HEK293T (cell line): Measurements from ENCODE around the gene KRTAP16-1.

Experiments used
- CTCF ChIA-PET: fragments of 350-600 bp; formaldehyde crosslinking; extraction: SDS; loops from one replicate; lab custom pipeline; 2021; ENCODE audit warnings: antibody characterized with exemption, inconsistent platforms; lab: Yijun Ruan, JAX
- POLR2A ChIA-PET: fragments of 350-600 bp; formaldehyde crosslinking; extraction: SDS; loops from one replicate; lab custom pipeline; 2020; ENCODE audit warnings: antibody characterized with exemption, inconsistent platforms; lab: Yijun Ruan, JAX
- DNase-seq: peaks from one replicate; pipeline ENCODE4 v3.0.0; 2012; ENCODE audit warnings: mixed read lengths; ENCODE audit errors: extremely low spot score
- ARNT ChIP-seq: fragments of 450-650 bp; IDR thresholded peaks from 2 replicates; pipeline ENCODE4 v1.6.1; 2017; ENCODE audit warnings: mild to moderate bottlenecking
- BHLHE40 ChIP-seq: fragments of 450-650 bp; IDR thresholded peaks from 2 replicates; pipeline ENCODE4 v1.6.1; 2016; ENCODE audit warnings: mild to moderate bottlenecking, moderate library complexity, borderline replicate concordance
- CTBP1 ChIP-seq: fragments of 450-650 bp; IDR thresholded peaks from 2 replicates; pipeline ENCODE4 v1.6.1; 2016; ENCODE audit warnings: borderline replicate concordance
- ELF4 ChIP-seq: fragments of 450-650 bp; IDR thresholded peaks from 2 replicates; pipeline ENCODE4 v1.6.1; 2017; ENCODE audit warnings: antibody characterized with exemption
- FOXA1 ChIP-seq: fragments of 450-650 bp; IDR thresholded peaks from 2 replicates; pipeline ENCODE4 v1.6.1; 2016; ENCODE audit warnings: mild to moderate bottlenecking
- FOXK2 ChIP-seq: fragments of 450-650 bp; IDR thresholded peaks from 2 replicates; pipeline ENCODE4 v1.6.1; 2016; ENCODE audit warnings: mild to moderate bottlenecking
- FOXM1 ChIP-seq: fragments of 450-650 bp; IDR thresholded peaks from 2 replicates; pipeline ENCODE4 v1.6.1; 2017; ENCODE audit warnings: mild to moderate bottlenecking, borderline replicate concordance
- HDGF ChIP-seq: fragments of 450-650 bp; IDR thresholded peaks from 2 replicates; pipeline ENCODE4 v1.6.1; 2017; ENCODE audit warnings: antibody characterized with exemption, borderline replicate concordance
- L3MBTL2 ChIP-seq: fragments of 450-650 bp; conservative IDR thresholded peaks from 2 replicates; pipeline ENCODE4 v1.6.1; 2016; ENCODE audit warnings: mild to moderate bottlenecking
- LEF1 ChIP-seq: fragments of 450-650 bp; IDR thresholded peaks from 2 replicates; pipeline ENCODE4 v1.6.1; 2017; ENCODE audit warnings: mild to moderate bottlenecking, borderline replicate concordance
- NFRKB ChIP-seq: fragments of 450-650 bp; IDR thresholded peaks from 2 replicates; pipeline ENCODE4 v1.6.1; 2016; ENCODE audit warnings: mild to moderate bottlenecking, moderate library complexity
- SP1 ChIP-seq: fragments of 450-650 bp; IDR thresholded peaks from 2 replicates; pipeline ENCODE4 v1.6.1; 2017
- SUZ12 ChIP-seq: fragments of 450-650 bp; IDR thresholded peaks from 2 replicates; pipeline ENCODE4 v1.6.1; 2016; ENCODE audit warnings: mild to moderate bottlenecking
- TARDBP ChIP-seq: fragments of 450-650 bp; IDR thresholded peaks from 2 replicates; pipeline ENCODE4 v1.6.1; 2016
- ZNF384 ChIP-seq: fragments of 450-650 bp; IDR thresholded peaks from 2 replicates; pipeline ENCODE4 v1.6.1; 2016
- TF ChIP-seq, protein P1 (sequence below): fragments of 450-650 bp; IDR thresholded peaks from 2 replicates; pipeline ENCODE4 v1.6.1; 2016

Gene KRTAP16-1

GRCh38 chr17:41332239-41332638 is 23.1 kb upstream of the KRTAP16-1 start:
- POLR2A ChIA-PET: no interaction called here
- no peak for DNase-seq
- TF ChIP-seq NFRKB (no peak), BHLHE40 (no peak), FOXA1 (no peak), FOXM1 (no peak), FOXK2 (no peak), LEF1 (no peak), HDGF (no peak), SUZ12 (no peak), L3MBTL2 (no peak), CTBP1 (no peak), ELF4 (no peak), SP1 (no peak), ARNT (no peak), TARDBP (no peak), ZNF384 (no peak)
- TF ChIP-seq, protein P1, sequence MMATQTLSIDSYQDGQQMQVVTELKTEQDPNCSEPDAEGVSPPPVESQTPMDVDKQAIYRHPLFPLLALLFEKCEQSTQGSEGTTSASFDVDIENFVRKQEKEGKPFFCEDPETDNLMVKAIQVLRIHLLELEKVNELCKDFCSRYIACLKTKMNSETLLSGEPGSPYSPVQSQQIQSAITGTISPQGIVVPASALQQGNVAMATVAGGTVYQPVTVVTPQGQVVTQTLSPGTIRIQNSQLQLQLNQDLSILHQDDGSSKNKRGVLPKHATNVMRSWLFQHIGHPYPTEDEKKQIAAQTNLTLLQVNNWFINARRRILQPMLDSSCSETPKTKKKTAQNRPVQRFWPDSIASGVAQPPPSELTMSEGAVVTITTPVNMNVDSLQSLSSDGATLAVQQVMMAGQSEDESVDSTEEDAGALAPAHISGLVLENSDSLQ: no peak
- CTCF ChIA-PET: interaction anchor here (1.0 to 1.3 kb wide), 2 partner anchors 10 to 85 kb away, joined by 3 to 5 read pairs; no protein-coding TSS in a partner anchor

DNA sequence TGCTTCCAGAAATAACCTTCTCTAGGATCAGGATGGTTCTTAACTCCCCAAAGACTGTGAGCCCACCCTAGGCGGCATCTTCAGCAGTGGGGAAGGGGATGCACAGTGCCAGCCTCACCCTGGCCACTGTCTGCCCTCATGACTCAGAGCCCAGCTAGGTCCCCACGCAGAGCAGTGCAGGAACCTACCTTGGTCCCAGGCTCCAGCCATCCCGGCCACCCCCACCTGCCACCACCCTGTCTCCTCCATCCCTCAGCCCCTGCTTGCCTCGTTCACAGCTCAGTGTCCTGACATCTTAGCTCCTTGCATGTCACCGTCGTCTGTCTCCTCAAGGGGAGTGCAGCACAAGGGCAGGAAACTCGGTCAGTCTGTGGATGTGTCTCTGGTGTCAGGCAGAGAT is 22.5 kb upstream of the KRTAP16-1 start:
- no peak for DNase-seq
- TF ChIP-seq FOXA1 (no peak), SP1 (no peak), SUZ12 (no peak), ZNF384 (no peak), TARDBP (no peak), NFRKB (no peak), HDGF (no peak), LEF1 (no peak)
- POLR2A ChIA-PET: no interaction called here
- CTCF ChIA-PET: interaction anchor here (1.0 to 1.8 kb wide), 3 partner anchors 9 to 86 kb away, joined by 3 to 7 read pairs (median 5); no protein-coding TSS in a partner anchor

DNA sequence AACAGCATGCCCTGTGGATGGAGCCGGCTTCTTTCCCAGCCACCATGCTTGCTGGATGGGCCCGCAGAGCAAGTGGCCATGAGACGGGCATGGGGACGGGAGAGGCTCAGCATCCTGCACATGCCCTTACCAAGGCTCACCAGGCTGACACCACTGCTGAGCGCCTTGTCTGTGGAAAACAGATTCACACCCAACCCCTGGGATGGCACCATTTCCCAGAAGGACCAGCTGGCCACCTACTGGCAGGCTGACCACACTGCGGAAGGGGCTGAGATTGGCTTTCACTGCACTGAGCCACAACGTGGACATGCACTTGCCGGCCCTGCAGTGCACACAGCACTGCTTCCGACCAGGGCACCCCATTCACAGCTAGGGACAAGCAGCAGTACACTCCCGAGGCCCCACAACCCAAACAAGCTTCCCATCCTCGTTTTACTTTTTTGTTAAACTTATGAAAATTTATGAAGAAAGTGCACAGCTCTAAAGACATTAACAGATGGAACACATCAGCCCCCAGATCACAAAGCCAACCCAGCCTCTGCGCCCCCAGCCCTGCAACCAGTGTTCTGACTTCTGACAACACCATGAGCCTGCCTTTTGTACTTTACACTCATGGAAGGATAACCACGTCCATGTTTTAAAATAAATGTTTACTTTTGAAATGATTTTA is 20.3 kb upstream of the KRTAP16-1 start:
- TF ChIP-seq FOXM1 (no peak), SUZ12 (no peak), ELF4 (no peak), ZNF384 (no peak), L3MBTL2 (no peak), CTBP1 (no peak), SP1 (no peak), ARNT (no peak), NFRKB (no peak), HDGF (no peak), FOXA1 (no peak)
- TF ChIP-seq, protein P1: no peak
- POLR2A ChIA-PET: interaction anchor here (1.4 kb wide), 1 partner anchor 511 kb away, joined by 3 read pairs; no protein-coding TSS in a partner anchor
- peak; percentile 31 for DNase-seq
- CTCF ChIA-PET: interaction anchor here (0.6 kb wide), 1 partner anchor 8 kb away, joined by 5 read pairs; no protein-coding TSS in a partner anchor

DNA sequence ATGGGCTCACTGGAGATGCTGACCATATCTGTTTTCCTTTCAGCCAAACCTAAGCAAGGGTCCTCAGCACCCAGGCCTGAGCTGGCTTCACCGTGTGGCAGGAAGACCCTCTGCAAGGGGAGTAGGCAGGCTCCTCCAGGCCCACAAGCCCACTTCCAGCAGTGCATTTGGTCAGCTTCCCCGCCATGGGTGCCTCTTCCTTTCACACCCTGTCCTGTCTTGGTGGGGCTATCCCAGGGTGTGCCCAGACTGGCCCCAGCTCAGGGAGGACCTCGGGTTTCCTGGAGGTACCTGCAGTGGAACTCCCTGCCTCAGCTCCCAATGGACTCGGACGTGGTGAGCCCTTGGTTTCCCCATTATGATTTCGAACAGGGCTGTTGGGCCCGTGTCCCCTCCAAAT is 19.1 kb upstream of the KRTAP16-1 start:
- CTCF ChIA-PET: interaction anchor here (0.7 kb wide), 1 partner anchor 236 kb away, joined by 4 read pairs; no protein-coding TSS in a partner anchor

GRCh38 chr17:41327411-41328120 is 18.5 kb upstream of the KRTAP16-1 start:
- ChIA-PET POLR2A (no interaction called here), CTCF (no interaction called here)
- TF ChIP-seq LEF1: no peak
- no peak for TF ChIP-seq ELF4
- TF ChIP-seq HDGF: no peak
- TF ChIP-seq BHLHE40: no peak
- TF ChIP-seq, protein P1: no peak
- no peak for TF ChIP-seq FOXM1
- TF ChIP-seq SP1: no peak
- TF ChIP-seq CTBP1: no peak
- TF ChIP-seq TARDBP: no peak
- no peak for TF ChIP-seq FOXK2
- no peak for TF ChIP-seq SUZ12
- no peak for TF ChIP-seq ZNF384
- TF ChIP-seq ARNT: no peak
- no peak for DNase-seq

More for the DNA sequence above, 19.1 kb upstream of the KRTAP16-1 start:
- DNase-seq: no peak
- TF ChIP-seq FOXM1 (no peak), BHLHE40 (no peak)
- POLR2A ChIA-PET: no interaction called here
